Measurements from ENCODE around the gene LHPP. TPM values are rescaled to one million over a fixed set of nuclear protein-coding genes. Genes with fewer than 3 reads are reported as not detected.

The LHPP gene
- total RNA-seq, 2 experiments from 2014 or later: 15.3 to 19.6 TPM

GRCh38 chr10:124624006-124624405 lies 162.4 kb downstream of the LHPP start:
- peaks cover 82% of the 10 kb centered on the region for H3K4me1 ChIP-seq (ENCODE audit: insufficient read depth, low read length)
- H3K9me3 Mint-ChIP-seq: no peaks in the 10 kb centered on the region
- DNase-seq (no peak), ATAC-seq (ENCODE audit: poor library complexity) (no peak)
- ChIA-PET CTCF (no interaction called here), POLR2A (interaction anchor here (1.4 kb wide), 1 partner anchor 9 kb away, joined by 3 read pairs; no protein-coding TSS in a partner anchor)
- H3K27me3 ChIP-seq (ENCODE audit: control insufficient read depth in 1 of 2, insufficient read depth in 2 of 2, low read length in 2 of 2): no peaks in the 10 kb centered on the region
- no peaks in the 10 kb centered on the region for H3K9me3 ChIP-seq (ENCODE audit: control insufficient read depth in 1 of 2, insufficient read depth in 1 of 2, low read length in 2 of 2)
- H3K27ac Mint-ChIP-seq: no peak overlapping the region
- peaks cover 29% of the 10 kb centered on the region for H3K36me3 ChIP-seq (ENCODE audit: insufficient read depth, low read length)
- no peak overlapping the region for H3K4me3 Mint-ChIP-seq
- no peaks in the 10 kb centered on the region for H3K27me3 Mint-ChIP-seq
- TF ChIP-seq CTCF (IDR thresholded peaks at IDR 0.05): no peak
- peaks cover 40% of the 10 kb centered on the region for H3K4me1 Mint-ChIP-seq (ENCODE audit: low read depth)
- intact Hi-C loops (cut with DNase I, micrococcal nuclease): no loop called here
- no peak overlapping the region for H3K4me3 ChIP-seq (ENCODE audit: low read length)
- no peak overlapping the region for H3K27ac ChIP-seq (ENCODE audit: low read depth in 1 of 2, low read length in 2 of 2)
- peaks cover 19% of the 10 kb centered on the region for H3K36me3 Mint-ChIP-seq (ENCODE audit: low read depth)

GRCh38 chr10:124624466-124624865 lies 162.8 kb downstream of the LHPP start:
- no peak overlapping the region for H3K27ac ChIP-seq (ENCODE audit: low read depth in 1 of 2, low read length in 2 of 2)
- Mint-ChIP-seq H3K4me3 (no peak overlapping the region), H3K27ac (no peak overlapping the region), H3K27me3 (no peaks in the 10 kb centered on the region), H3K4me1 (ENCODE audit: low read depth) (peaks cover 40% of the 10 kb centered on the region), H3K36me3 (ENCODE audit: low read depth) (peaks cover 14% of the 10 kb centered on the region), H3K9me3 (no peaks in the 10 kb centered on the region)
- intact Hi-C loops (cut with DNase I, micrococcal nuclease): no loop called here
- no peak for ATAC-seq (ENCODE audit: poor library complexity)
- peaks cover 82% of the 10 kb centered on the region for H3K4me1 ChIP-seq (ENCODE audit: insufficient read depth, low read length)
- POLR2A ChIA-PET: interaction anchor here (1.4 to 1.5 kb wide), 2 partner anchors 10 to 117 kb away, joined by 3 to 5 read pairs; no protein-coding TSS in a partner anchor
- no peaks in the 10 kb centered on the region for H3K9me3 ChIP-seq (ENCODE audit: control insufficient read depth in 1 of 2, insufficient read depth in 1 of 2, low read length in 2 of 2)
- H3K36me3 ChIP-seq (ENCODE audit: insufficient read depth, low read length): peaks cover 29% of the 10 kb centered on the region
- no peak for DNase-seq
- CTCF ChIA-PET: no interaction called here
- TF ChIP-seq CTCF (IDR thresholded peaks at IDR 0.05): no peak
- no peak overlapping the region for H3K4me3 ChIP-seq (ENCODE audit: low read length)
- H3K27me3 ChIP-seq (ENCODE audit: control insufficient read depth in 1 of 2, insufficient read depth in 2 of 2, low read length in 2 of 2): no peaks in the 10 kb centered on the region

GRCh38 chr10:124624895-124625294 lies 163.3 kb downstream of the LHPP start:
- Histone ChIP-seq H3K9me3 (ENCODE audit: control insufficient read depth in 1 of 2, insufficient read depth in 1 of 2, low read length in 2 of 2) (no peaks in the 10 kb centered on the region), H3K4me3 (ENCODE audit: low read length) (no peak overlapping the region), H3K36me3 (ENCODE audit: insufficient read depth, low read length) (peaks cover 29% of the 10 kb centered on the region), H3K4me1 (ENCODE audit: insufficient read depth, low read length) (peaks cover 81% of the 10 kb centered on the region), H3K27ac (ENCODE audit: low read depth in 1 of 2, low read length in 2 of 2) (no peak overlapping the region), H3K27me3 (ENCODE audit: control insufficient read depth in 1 of 2, insufficient read depth in 2 of 2, low read length in 2 of 2) (no peaks in the 10 kb centered on the region)
- intact Hi-C loops (cut with DNase I, micrococcal nuclease): loop anchor here in 1 of 2 experiments (5.0 kb wide), 1 partner anchor 88 kb away; no protein-coding TSS in a partner anchor
- no peaks in the 10 kb centered on the region for H3K9me3 Mint-ChIP-seq
- no peak for ATAC-seq (ENCODE audit: poor library complexity)
- no peaks in the 10 kb centered on the region for H3K27me3 Mint-ChIP-seq
- no peak overlapping the region for H3K4me3 Mint-ChIP-seq
- TF ChIP-seq CTCF (IDR thresholded peaks at IDR 0.05): no peak
- ChIA-PET CTCF (no interaction called here), POLR2A (interaction anchor here (0.9 to 1.5 kb wide), 4 partner anchors 10 to 167 kb away, joined by 3 to 5 read pairs (median 3); partner anchors contain the start of gene EEF1AKMT2)
- DNase-seq: no peak
- no peak overlapping the region for H3K27ac Mint-ChIP-seq
- H3K36me3 Mint-ChIP-seq (ENCODE audit: low read depth): peaks cover 14% of the 10 kb centered on the region
- peaks cover 43% of the 10 kb centered on the region for H3K4me1 Mint-ChIP-seq (ENCODE audit: low read depth)

All from CD4-positive, alpha-beta T cell (primary cell).